ENCODE measurements around the gene MMADHC. TPM values are rescaled to one million over a fixed set of nuclear protein-coding genes. Genes with fewer than 3 reads are reported as not detected.
A peak's percentile ranks its signal among the peaks of the same experiment; 100 is the strongest.

The MMADHC gene
- total RNA-seq, 1 donor from 2014 or later, result 195 TPM

DNA sequence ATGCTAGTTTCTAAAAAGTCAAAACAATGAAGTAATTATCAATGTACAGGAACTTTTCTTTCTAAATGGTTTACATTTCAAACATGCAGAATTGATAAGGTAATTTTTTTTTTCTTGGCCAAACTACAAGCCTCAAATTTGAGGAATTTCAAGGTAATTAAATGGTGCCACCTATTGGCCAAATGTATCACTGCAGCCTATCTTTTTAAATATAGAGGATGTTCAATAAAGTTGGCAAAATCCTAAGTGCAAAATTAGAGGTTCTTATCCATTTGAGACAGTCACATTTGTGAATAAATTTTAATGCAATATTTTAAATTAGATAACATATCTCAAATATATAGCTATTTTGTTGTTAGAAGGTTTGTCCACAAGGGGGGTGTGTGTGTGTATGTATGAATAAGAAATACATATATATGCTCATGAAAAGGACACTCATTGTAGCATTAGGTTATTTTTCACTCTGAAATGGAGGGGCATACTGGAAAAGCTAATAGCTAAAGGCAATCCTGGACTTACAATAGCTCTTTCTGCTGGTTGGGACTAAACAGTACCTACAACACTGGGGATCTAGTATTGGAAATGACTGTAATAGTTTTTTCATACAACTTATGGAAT, 26.2 kb downstream of the MMADHC start:
- FAIRE-seq, result no peak
- TF ChIP-seq, protein P1, sequence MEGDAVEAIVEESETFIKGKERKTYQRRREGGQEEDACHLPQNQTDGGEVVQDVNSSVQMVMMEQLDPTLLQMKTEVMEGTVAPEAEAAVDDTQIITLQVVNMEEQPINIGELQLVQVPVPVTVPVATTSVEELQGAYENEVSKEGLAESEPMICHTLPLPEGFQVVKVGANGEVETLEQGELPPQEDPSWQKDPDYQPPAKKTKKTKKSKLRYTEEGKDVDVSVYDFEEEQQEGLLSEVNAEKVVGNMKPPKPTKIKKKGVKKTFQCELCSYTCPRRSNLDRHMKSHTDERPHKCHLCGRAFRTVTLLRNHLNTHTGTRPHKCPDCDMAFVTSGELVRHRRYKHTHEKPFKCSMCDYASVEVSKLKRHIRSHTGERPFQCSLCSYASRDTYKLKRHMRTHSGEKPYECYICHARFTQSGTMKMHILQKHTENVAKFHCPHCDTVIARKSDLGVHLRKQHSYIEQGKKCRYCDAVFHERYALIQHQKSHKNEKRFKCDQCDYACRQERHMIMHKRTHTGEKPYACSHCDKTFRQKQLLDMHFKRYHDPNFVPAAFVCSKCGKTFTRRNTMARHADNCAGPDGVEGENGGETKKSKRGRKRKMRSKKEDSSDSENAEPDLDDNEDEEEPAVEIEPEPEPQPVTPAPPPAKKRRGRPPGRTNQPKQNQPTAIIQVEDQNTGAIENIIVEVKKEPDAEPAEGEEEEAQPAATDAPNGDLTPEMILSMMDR (IDR thresholded peaks at IDR 0.05; ENCODE audit: insufficient read depth, low read length, severe bottlenecking), result peak; percentile 44
- DNase-seq (ENCODE audit: low read depth), result peak; percentile 42
- no peaks in the 10 kb centered on the region for H3K36me3 ChIP-seq (ENCODE audit: control insufficient read depth, insufficient read depth, low read length)
- no peak overlapping the region for H3K4me3 ChIP-seq (ENCODE audit: low read depth, low read length)
- H3K27me3 ChIP-seq (ENCODE audit: control insufficient read depth, insufficient read depth, low read length), result no peaks in the 10 kb centered on the region

DNA sequence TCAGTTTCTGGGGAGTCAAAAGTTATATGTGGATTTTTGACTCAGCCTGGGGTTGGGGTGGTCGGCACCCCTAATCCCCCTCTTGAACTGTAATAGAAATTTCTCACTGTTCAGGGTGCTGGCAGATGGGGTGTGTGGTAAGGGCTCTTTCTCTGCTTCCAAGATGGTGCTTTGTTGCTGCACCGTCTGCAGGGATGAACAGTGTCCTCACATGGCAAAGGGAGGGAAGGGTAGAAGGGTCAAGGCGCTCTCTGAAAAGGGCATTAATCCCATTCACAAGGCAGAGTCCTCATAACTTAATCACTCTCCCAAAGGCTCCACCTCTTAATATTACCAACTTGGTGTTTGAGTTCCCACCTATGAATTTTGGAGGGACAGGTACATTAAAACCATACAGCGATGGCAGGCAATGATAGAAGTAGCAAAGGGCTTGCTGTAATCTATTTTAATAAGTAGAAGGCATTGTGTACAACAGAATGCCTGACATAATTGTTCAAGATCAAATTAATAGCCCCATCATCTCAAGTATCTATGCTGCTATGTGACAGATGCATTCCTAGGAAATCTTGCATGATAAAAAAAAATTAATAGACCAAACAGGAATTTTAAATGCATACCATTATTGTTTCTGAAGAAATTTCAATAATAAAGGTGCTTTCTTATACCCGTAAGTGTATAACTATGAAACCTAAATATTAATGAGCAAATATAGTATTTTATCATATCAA, 28.1 kb downstream of the MMADHC start:
- no peak overlapping the region for H3K4me3 ChIP-seq (ENCODE audit: low read depth, low read length)
- FAIRE-seq (no peak), DNase-seq (ENCODE audit: low read depth) (no peak)
- H3K36me3 ChIP-seq (ENCODE audit: control insufficient read depth, insufficient read depth, low read length), result no peaks in the 10 kb centered on the region
- no peaks in the 10 kb centered on the region for H3K27me3 ChIP-seq (ENCODE audit: control insufficient read depth, insufficient read depth, low read length)
- TF ChIP-seq, protein P1 (IDR thresholded peaks at IDR 0.05; ENCODE audit: insufficient read depth, low read length, severe bottlenecking), result no peak

DNA sequence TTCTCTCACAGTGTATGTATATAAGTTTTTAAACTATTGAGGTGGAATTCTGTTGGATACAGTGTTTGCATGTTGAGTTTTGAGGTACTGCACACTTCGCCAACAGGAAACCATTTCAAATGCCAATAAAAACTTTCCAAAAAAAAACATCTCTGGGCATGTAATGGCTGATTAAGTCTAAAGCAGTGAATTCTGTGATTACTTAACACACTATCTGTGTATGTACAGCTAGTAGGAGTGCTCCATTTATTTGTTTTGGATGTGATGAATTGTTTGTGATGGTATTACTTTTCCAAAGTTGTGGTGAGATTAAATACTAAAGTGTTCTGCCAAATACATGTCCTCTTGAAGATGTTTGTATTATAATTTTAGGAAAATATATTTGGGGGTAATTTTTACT, 31.1 kb downstream of the MMADHC start:
- FAIRE-seq, result no peak
- Histone ChIP-seq H3K4me3 (ENCODE audit: low read depth, low read length) (no peak overlapping the region), H3K36me3 (ENCODE audit: control insufficient read depth, insufficient read depth, low read length) (no peaks in the 10 kb centered on the region), H3K27me3 (ENCODE audit: control insufficient read depth, insufficient read depth, low read length) (no peaks in the 10 kb centered on the region)
- TF ChIP-seq, protein P1 (IDR thresholded peaks at IDR 0.05; ENCODE audit: insufficient read depth, low read length, severe bottlenecking), result no peak
- no peak for DNase-seq (ENCODE audit: low read depth)

DNA sequence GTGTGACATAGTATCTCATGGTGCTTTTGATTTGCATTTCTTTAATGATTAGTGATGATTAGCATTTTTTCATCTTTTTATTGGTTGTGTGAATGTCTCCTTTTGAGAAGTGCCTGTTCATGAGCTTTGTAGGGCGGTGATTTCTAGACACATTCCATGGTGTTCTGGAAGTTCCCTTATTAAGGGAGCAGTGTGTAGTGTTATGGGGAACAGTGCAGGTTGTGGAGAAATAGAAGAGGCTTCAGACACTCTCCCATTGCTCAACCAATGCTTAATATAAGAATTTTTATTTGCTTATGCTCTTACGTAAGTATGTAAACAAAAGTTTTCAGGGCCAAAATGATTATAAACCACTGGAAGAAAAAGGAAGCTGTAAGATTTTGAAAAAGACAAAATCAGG, 34.7 kb downstream of the MMADHC start:
- H3K4me3 ChIP-seq (ENCODE audit: low read depth, low read length), result no peak overlapping the region
- TF ChIP-seq, protein P1 (IDR thresholded peaks at IDR 0.05; ENCODE audit: insufficient read depth, low read length, severe bottlenecking), result no peak
- no peaks in the 10 kb centered on the region for H3K36me3 ChIP-seq (ENCODE audit: control insufficient read depth, insufficient read depth, low read length)
- H3K27me3 ChIP-seq (ENCODE audit: control insufficient read depth, insufficient read depth, low read length), result no peaks in the 10 kb centered on the region
- DNase-seq (ENCODE audit: low read depth), result no peak
- no peak for FAIRE-seq

DNA sequence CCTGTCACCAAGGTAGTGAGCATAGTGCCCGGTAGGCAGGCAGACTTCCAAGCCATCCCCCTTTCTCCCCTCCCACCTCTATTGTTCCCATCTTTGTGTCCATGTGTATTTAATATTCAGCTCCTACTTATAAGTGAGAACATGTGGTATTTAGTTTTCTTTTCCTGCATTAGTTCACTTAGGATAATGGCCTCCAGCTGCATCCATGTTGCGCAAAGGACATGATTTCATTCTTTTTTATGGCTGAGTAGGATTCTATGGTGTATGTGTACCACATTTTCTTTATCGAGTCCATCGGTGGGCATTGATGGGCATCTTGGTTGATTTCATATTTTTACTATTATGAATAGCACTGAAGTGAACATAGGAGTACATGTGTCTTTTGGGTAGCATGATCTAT, 35.3 kb downstream of the MMADHC start:
- no peak for DNase-seq (ENCODE audit: low read depth)
- Histone ChIP-seq H3K4me3 (ENCODE audit: low read depth, low read length) (no peak overlapping the region), H3K36me3 (ENCODE audit: control insufficient read depth, insufficient read depth, low read length) (no peaks in the 10 kb centered on the region), H3K27me3 (ENCODE audit: control insufficient read depth, insufficient read depth, low read length) (no peaks in the 10 kb centered on the region)
- no peak for FAIRE-seq
- TF ChIP-seq, protein P1 (IDR thresholded peaks at IDR 0.05; ENCODE audit: insufficient read depth, low read length, severe bottlenecking), result no peak
